PC-3 (cell line): ENCODE results near the gene KANSL1L.

Experiments
- CTCF ChIP-seq: fragments of 300-600 bp; sonication (generic); conservative IDR thresholded peaks from 2 replicates; pipeline ENCODE4 v1.5.1; 2017; ENCODE audit warnings: antibody characterized with exemption, low read depth, mild to moderate bottlenecking, low read length
- EZH2 ChIP-seq: fragments of 300-600 bp; sonication (generic); IDR thresholded peaks from one replicate; pipeline ENCODE4 v1.6.1; 2017; ENCODE audit warnings: antibody characterized with exemption, mild to moderate bottlenecking, low read length; ENCODE audit not compliant: unreplicated experiment

DNA sequence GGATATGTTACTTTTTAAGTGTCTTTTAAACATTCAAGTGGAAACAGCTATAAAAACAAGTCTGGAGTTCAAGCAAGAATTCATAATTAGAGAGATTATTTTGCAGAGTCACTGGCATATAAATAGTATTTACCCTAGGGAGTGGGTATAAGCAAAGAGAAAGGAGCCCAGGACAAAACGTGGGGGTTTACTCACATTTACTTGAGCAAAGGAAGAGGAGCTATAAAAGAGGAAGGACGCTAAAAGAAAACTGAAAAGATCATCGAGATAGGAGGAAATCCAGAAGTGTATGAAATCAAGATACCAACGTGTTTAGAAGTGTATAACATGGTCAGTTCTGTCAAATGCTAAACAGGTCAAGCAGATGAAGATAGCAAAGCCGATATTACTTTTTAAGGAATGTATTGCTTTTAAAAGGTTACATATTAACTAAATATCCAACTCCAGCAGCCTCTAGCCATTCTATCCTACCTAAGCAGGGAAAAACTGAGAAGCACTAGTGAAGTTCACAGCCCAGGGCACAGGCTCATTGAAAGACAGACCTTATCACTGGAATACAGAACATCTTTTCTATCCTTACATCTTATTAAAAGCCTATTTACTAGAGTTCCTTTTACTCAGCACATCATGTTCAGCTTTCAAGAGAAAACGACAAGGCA, 8.6 kb downstream of the KANSL1L start:
- no peak for TF ChIP-seq CTCF
- no peak for TF ChIP-seq EZH2
